Epithelial cell of proximal tubule (primary cell): ENCODE data around the gene NCF4. TPM values are rescaled to one million over a fixed set of nuclear protein-coding genes. Genes with fewer than 3 reads are reported as not detected.

ENCODE experiments used
- DNase-seq: peaks from one replicate; pipeline ENCODE4 v3.0.0-alpha.2; 2011; ENCODE audit warnings: low read depth
- H3K4me3 ChIP-seq: 2 replicates; pipeline ENCODE4 v1.5.1; 2011; ENCODE audit warnings: low read depth, mild to moderate bottlenecking, low read length
- CTCF ChIP-seq: conservative IDR thresholded peaks from 2 replicates; pipeline ENCODE4 v1.5.1; 2012; ENCODE audit warnings: low read depth, mild to moderate bottlenecking, low read length
- total RNA-seq: library from RNA; depleted of rRNA; stranded (reverse); fragments of >200 nt; gene quantifications from 2 replicates; pipeline ENCODE4 v1.2.3, GENCODE V29; 2015

The NCF4 gene
- total RNA-seq, 1 donor from 2014 or later: not detected

- TF ChIP-seq CTCF: no peak
- H3K4me3 ChIP-seq: no peak overlapping the region
- no peak for DNase-seq
These were observed 11.3 kb downstream of the NCF4 start for GRCh38 chr22:36872084-36872483.

GRCh38 chr22:36872866-36873498 is 12.2 kb downstream of the NCF4 start:
- no peak overlapping the region for H3K4me3 ChIP-seq
- no peak for TF ChIP-seq CTCF
- no peak for DNase-seq

- DNase-seq: peak; percentile 76
- no peak overlapping the region for H3K4me3 ChIP-seq
- TF ChIP-seq CTCF: peak; percentile 75
These were observed 13.0 kb downstream of the NCF4 start for GRCh38 chr22:36873614-36874308.

- TF ChIP-seq CTCF: no peak
- H3K4me3 ChIP-seq: no peak overlapping the region
- no peak for DNase-seq
These were observed 13.5 kb downstream of the NCF4 start for GRCh38 chr22:36874309-36874696.

- H3K4me3 ChIP-seq: no peak overlapping the region
- DNase-seq: no peak
- no peak for TF ChIP-seq CTCF
These were observed 13.9 kb downstream of the NCF4 start for GRCh38 chr22:36874736-36875135.

- H3K4me3 ChIP-seq: no peak overlapping the region
- DNase-seq: no peak
- no peak for TF ChIP-seq CTCF
These were observed 14.9 kb downstream of the NCF4 start for GRCh38 chr22:36875741-36876140.

GRCh38 chr22:36879775-36880174 is 19.0 kb downstream of the NCF4 start:
- no peak for DNase-seq
- TF ChIP-seq CTCF: no peak
- no peak overlapping the region for H3K4me3 ChIP-seq
